ENCODE data around the gene MRPS27. TPM values are rescaled to one million over a fixed set of nuclear protein-coding genes. Genes with fewer than 3 reads are reported as not detected.
"Not testable (repeated sequence)": the region's sequence is repeated elsewhere in the genome, so short reads cannot be mapped to it uniquely, and the experiment has no call there.

The MRPS27 gene
- total and polyA plus RNA-seq, 8 donors: 9.4 to 28.0 (median 20.6) TPM

- Histone ChIP-seq H3K4me1 (peaks cover 0 to under 1% (median 0%) of the 10 kb centered on the region in 3 donors), H3K4me3 (no peak overlapping the region), H3K9me3 (no peaks in the 10 kb centered on the region), H3K36me3 (no peaks in the 10 kb centered on the region), H3K27me3 (no peaks in the 10 kb centered on the region), H3K27ac (no peak overlapping the region)
- TF ChIP-seq CTCF (IDR thresholded peaks at IDR 0.05): no peak
- 61 to 73% methylated on average over 1 of the region's 1 CpG for WGBS, 2 donors
- ATAC-seq (no peak), FAIRE-seq (no peak), DNase-seq (no peak)
- intact Hi-C loops (cut with DNase I): loop anchor here in 1 of 3 donors (10.0 kb wide), 1 partner anchor 516 kb away; no protein-coding TSS in a partner anchor
Observed at GRCh38 chr5:72300590-72301339, 19.3 kb downstream of the MRPS27 start.

GRCh38 chr5:72298711-72299110 is 21.3 kb downstream of the MRPS27 start:
- Histone ChIP-seq H3K4me3 (no peak overlapping the region), H3K4me1 (no peaks in the 10 kb centered on the region), H3K27ac (no peak overlapping the region), H3K9me3 (no peaks in the 10 kb centered on the region), H3K27me3 (no peaks in the 10 kb centered on the region), H3K36me3 (no peaks in the 10 kb centered on the region)
- DNase-seq (no peak), ATAC-seq (no peak), FAIRE-seq (no peak)
- no peak for TF ChIP-seq CTCF (IDR thresholded peaks at IDR 0.05)
- WGBS, 2 donors: 96 to 98% methylated on average over 5 of the region's 5 CpGs
- intact Hi-C loops (cut with DNase I): no loop called here

GRCh38 chr5:72298136-72298535 is 21.9 kb downstream of the MRPS27 start:
- H3K36me3 ChIP-seq; H3K27ac ChIP-seq; DNase-seq; H3K9me3 ChIP-seq; H3K27me3 ChIP-seq; H3K4me1 ChIP-seq; ATAC-seq; H3K4me3 ChIP-seq; intact Hi-C loops (cut with DNase I): not testable (repeated sequence)
- peak; percentile 29 for FAIRE-seq
- 96 to 100% methylated on average over 3 of the region's 3 CpGs for WGBS, 2 donors

GRCh38 chr5:72296256-72296655 is 23.8 kb downstream of the MRPS27 start:
- intact Hi-C loops (cut with DNase I): no loop called here
- Histone ChIP-seq H3K4me3 (no peak overlapping the region), H3K9me3 (no peaks in the 10 kb centered on the region), H3K27me3 (no peaks in the 10 kb centered on the region), H3K4me1 (no peaks in the 10 kb centered on the region), H3K27ac (no peak overlapping the region), H3K36me3 (no peaks in the 10 kb centered on the region)
- DNase-seq (no peak), FAIRE-seq (no peak), ATAC-seq (no peak)
- TF ChIP-seq CTCF (IDR thresholded peaks at IDR 0.05): no peak
- WGBS, 2 donors: 95 to 98% methylated on average over 2 of the region's 2 CpGs

GRCh38 chr5:72295539-72295938 is 24.5 kb downstream of the MRPS27 start:
- no peak overlapping the region for H3K27ac ChIP-seq
- no peak overlapping the region for H3K4me3 ChIP-seq
- H3K4me1 ChIP-seq: no peaks in the 10 kb centered on the region
- 76% methylated on average over 4 of the region's 4 CpGs for WGBS, 2 donors
- TF ChIP-seq CTCF (IDR thresholded peaks at IDR 0.05): no peak
- FAIRE-seq: no peak
- no peak for DNase-seq
- H3K27me3 ChIP-seq: no peaks in the 10 kb centered on the region
- H3K36me3 ChIP-seq: no peaks in the 10 kb centered on the region
- no peaks in the 10 kb centered on the region for H3K9me3 ChIP-seq
- no peak for ATAC-seq
- intact Hi-C loops (cut with DNase I): no loop called here
